Stomach (tissue), 9 donors: Measurements from ENCODE around the gene PLTP. TPM values are rescaled to one million over a fixed set of nuclear protein-coding genes. Genes with fewer than 3 reads are reported as not detected.

Source experiments
- DNase-seq, 2 donors: peaks; one replicate each; pipeline versions ENCODE4 v3.0.0 to v3.0.0-alpha.2; 2013 to 2019
- H3K27ac ChIP-seq, 5 donors: fragments of 200-600 bp in 4 of 5; sonication (generic) in 4 of 5; one replicate each; pipeline ENCODE4 v1.5.1; 2013 to 2019; ENCODE audit warnings: mild to moderate bottlenecking in 1 of 5, moderate library complexity in 1 of 5
- H3K27me3 ChIP-seq, 3 donors: fragments of 200-600 bp; sonication (generic); one replicate each; pipeline ENCODE4 v1.5.1; 2017 to 2019; ENCODE audit warnings: mixed run types in 1 of 3
- H3K36me3 ChIP-seq, 4 donors: fragments of 200-600 bp; sonication (generic); 1 replicate in 3 of 4; 2 replicates in 1 of 4; pipeline ENCODE4 v1.5.1; 2016 to 2019
- H3K4me1 ChIP-seq, 4 donors: fragments of 200-600 bp; sonication (generic); one replicate each; pipeline ENCODE4 v1.5.1; 2016 to 2019
- H3K4me3 ChIP-seq, 4 donors: fragments of 200-600 bp; sonication (generic) in 3 of 4; one replicate each; pipeline ENCODE4 v1.5.1; 2016 to 2019; ENCODE audit warnings: mild to moderate bottlenecking in 1 of 4
- H3K9me3 ChIP-seq, 4 donors: fragments of 200-600 bp; sonication (generic); one replicate each; pipeline ENCODE4 v1.5.1; 2016 to 2019
- EP300 ChIP-seq: sonication (generic); formaldehyde crosslinking; IDR thresholded peaks from one replicate; pipeline ENCODE4 v1.6.1; 2017; ENCODE audit warnings: antibody characterized with exemption
- POLR2A ChIP-seq, 4 donors: fragments of 450-650 bp; IDR thresholded peaks; one replicate each; pipeline ENCODE4 v1.6.1; 2016; ENCODE audit warnings: antibody characterized with exemption in 4 of 4, control low read depth in 2 of 4, mild to moderate bottlenecking in 1 of 4, moderate library complexity in 1 of 4
- POLR2AphosphoS5 ChIP-seq, 3 donors: sonication (generic); formaldehyde crosslinking; IDR thresholded peaks; one replicate each; pipeline ENCODE4 v1.6.1; 2016; ENCODE audit warnings: antibody characterized with exemption in 3 of 3
- WGBS, 5 donors: extraction: QIAGEN DNeasy Blood & Tissue Kit in 3 of 5; methylation state at CpG; one replicate each; pipeline versions ENCODE4 v1.1.5 to v1.1.7; 2013 to 2018; 5-methylcytosine and 5-hydroxymethylcytosine counted together
- intact Hi-C: fragments of 100-400 bp; cut with DNase I; formaldehyde crosslinking; loops from one replicate; pipeline ENCODE4 v1.15.1; 2023; ENCODE audit warnings: low total_unique reads
- polyA plus RNA-seq, 3 donors: library from polyadenylated mRNA; stranded (reverse); fragments of 200-250 nt; gene quantifications; one replicate each; pipeline ENCODE4 v1.2.3, GENCODE V29; 2013
- total RNA-seq, 5 donors: library from RNA; depleted of rRNA; stranded (reverse); fragments of >200 nt; gene quantifications; one replicate each; pipeline versions ENCODE4 v1.1.0 to v1.2.3, GENCODE V29; 2014 to 2016
- TF ChIP-seq, protein P1 (sequence below), 7 experiments: fragments of 450-650 bp in 4 of 7; fragments of 200-600 bp in 3 of 7; sonication (generic) in 3 of 7; IDR thresholded peaks; one replicate each; pipeline ENCODE4 v1.5.1; 2016 to 2019; ENCODE audit warnings: antibody characterized with exemption in 7 of 7, control low read depth in 2 of 7, mild to moderate bottlenecking in 1 of 7
- donor health status: healthy with polysubstance abuse.
- donor health status: Bipolar disorder and iron deficiency.
- donor health status: healthy.

Gene PLTP
- total and polyA plus RNA-seq, 8 donors: 22.0 to 313 (median 55.9) TPM

DNA sequence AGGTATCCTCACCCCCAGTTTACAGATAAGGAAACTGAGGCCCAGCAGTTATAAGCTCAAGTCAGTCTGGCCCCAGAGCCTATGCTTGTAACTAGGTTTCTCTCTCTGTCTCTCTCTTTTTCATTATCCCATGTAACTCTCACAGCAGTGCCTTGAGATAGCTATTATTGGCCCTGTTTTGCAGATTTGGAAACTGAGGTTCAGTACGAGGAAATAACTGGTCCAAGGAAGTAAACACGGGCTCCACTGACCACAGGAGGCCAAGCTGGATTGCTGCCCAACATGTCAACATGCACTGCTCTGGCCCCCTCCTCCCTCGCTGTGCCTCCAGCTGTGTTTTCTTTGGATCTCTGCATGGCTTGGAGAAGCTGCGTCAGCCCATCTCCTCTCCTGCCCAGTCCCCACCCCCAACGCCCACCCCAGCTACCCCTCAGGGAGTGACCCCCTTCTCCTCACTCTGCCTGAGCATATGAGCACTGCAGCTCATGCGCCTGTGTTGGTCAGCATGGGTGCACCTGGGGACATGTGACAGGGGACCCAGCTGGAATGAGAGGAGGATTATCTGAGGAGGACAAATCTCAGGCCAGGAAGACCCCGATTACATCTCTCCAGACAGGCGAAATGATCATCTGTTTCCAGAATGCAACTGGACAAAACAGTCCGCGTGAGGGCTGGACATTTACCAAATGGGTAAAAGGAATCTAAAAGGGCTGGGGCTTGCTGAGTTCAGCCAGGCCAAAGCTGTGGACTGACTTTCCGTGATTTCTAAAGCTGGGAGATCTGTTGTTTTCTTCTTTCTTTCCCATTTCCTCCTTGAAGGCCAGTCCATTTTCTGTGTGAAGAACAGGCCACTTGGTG, 7.8 kb upstream of the PLTP start:
- Histone ChIP-seq H3K4me1 (peaks cover 28 to 64% (median 49%) of the 10 kb centered on the region in 4 donors), H3K27ac (peak overlapping the region; percentile 48 to 83 (median 52)), H3K4me3 (no peak overlapping the region), H3K9me3 (no peaks in the 10 kb centered on the region), H3K36me3 (no peaks in the 10 kb centered on the region), H3K27me3 (no peaks in the 10 kb centered on the region)
- 19 to 39% (median 20%) methylated on average over 10 to 11 of the region's 11 CpGs for WGBS, 5 donors
- peak; percentile 85 to 88 for DNase-seq
- intact Hi-C loops: no loop called here
- TF ChIP-seq POLR2A (IDR thresholded peaks at IDR 0.05) (no peak), EP300 (no peak), POLR2AphosphoS5 (IDR thresholded peaks at IDR 0.05) (peak in 1 of 3 donors; percentile 46)
- TF ChIP-seq, protein P1, sequence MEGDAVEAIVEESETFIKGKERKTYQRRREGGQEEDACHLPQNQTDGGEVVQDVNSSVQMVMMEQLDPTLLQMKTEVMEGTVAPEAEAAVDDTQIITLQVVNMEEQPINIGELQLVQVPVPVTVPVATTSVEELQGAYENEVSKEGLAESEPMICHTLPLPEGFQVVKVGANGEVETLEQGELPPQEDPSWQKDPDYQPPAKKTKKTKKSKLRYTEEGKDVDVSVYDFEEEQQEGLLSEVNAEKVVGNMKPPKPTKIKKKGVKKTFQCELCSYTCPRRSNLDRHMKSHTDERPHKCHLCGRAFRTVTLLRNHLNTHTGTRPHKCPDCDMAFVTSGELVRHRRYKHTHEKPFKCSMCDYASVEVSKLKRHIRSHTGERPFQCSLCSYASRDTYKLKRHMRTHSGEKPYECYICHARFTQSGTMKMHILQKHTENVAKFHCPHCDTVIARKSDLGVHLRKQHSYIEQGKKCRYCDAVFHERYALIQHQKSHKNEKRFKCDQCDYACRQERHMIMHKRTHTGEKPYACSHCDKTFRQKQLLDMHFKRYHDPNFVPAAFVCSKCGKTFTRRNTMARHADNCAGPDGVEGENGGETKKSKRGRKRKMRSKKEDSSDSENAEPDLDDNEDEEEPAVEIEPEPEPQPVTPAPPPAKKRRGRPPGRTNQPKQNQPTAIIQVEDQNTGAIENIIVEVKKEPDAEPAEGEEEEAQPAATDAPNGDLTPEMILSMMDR (IDR thresholded peaks at IDR 0.05): no peak

DNA sequence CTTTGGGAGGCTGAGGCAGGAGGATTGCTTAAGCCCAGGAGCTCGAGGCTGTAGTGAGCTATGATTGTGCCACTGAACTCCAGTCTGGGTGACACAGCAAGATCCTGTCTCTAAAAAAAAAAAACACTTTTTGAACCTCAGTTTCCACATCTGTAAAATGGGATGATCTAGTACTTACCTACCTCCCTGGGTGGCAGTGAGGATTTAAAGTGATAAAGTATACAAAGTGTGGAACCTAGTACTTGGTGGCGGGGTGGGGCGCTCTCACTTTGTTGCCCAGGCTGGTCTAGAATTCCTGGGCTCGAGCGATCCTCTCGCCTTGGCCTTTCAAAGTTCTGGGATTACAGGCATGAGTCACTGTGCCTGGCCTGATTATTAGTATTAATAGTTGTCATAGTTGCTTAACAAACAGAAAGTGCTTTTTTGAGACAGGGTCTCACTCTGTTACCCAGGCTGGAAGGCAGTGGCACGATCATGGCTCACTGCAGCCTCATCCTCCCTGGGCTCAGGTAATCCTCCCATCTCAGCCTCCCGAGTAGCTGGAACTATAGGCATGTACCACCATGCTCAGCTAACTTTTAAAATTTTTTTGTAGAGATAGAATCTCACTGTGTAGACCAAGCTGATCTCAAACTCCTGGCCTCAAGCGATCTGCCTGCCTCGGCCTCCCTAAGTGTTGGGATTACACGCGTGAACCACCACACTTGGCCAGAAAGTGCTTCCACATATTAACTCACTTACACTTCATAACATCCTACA, 7.0 kb upstream of the PLTP start:
- Histone ChIP-seq H3K9me3 (no peaks in the 10 kb centered on the region), H3K36me3 (no peaks in the 10 kb centered on the region), H3K4me1 (peaks cover 22 to 63% (median 42%) of the 10 kb centered on the region in 4 donors), H3K27me3 (no peaks in the 10 kb centered on the region), H3K4me3 (no peak overlapping the region), H3K27ac (peak overlapping the region; percentile 33 to 83 (median 52))
- no peak for TF ChIP-seq POLR2AphosphoS5 (IDR thresholded peaks at IDR 0.05)
- TF ChIP-seq, protein P1 (IDR thresholded peaks at IDR 0.05): no peak
- no peak for TF ChIP-seq EP300
- TF ChIP-seq POLR2A (IDR thresholded peaks at IDR 0.05): no peak
- DNase-seq: no peak
- intact Hi-C loops: no loop called here
- WGBS, 5 donors: 76 to 84% (median 83%) methylated on average over 12 of the region's 12 CpGs

DNA sequence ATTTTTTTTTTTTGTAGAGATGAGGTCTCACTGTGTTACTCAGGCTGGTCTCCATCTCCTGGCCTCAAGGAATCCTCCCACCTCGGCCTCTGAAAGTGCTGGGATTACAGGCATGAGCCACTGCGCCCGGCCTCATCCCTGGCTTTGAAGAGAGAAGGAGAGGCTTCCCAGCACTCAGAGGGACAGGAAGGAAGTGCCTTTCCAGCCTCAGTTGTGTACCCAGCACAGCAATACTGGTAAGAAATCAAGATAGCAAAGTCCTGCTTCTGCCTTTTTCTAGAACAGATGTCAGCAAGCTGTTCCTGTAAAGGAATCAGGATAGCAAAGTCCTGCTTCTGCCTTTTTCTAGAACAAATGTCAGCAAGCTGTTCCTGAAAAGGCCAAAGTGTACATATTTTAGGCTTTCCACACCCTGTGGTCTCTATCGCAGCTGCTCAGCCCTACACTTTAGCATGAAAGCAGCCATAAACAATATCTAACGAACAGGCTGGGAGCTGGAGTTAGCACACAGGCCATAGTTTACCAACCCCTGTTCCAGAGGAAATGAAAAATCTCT, 6.3 kb upstream of the PLTP start:
- intact Hi-C loops: no loop called here
- 49 to 74% (median 60%) methylated on average over 5 of the region's 5 CpGs for WGBS, 5 donors

More for the DNA sequence above, 6.3 kb upstream of the PLTP start:
- Histone ChIP-seq H3K4me1 (peaks cover 19 to 65% (median 37%) of the 10 kb centered on the region in 4 donors), H3K4me3 (no peak overlapping the region), H3K27me3 (no peaks in the 10 kb centered on the region), H3K27ac (peak overlapping the region; percentile 29 to 83 (median 52)), H3K36me3 (no peaks in the 10 kb centered on the region), H3K9me3 (no peaks in the 10 kb centered on the region)
- peak in 1 of 2 donors; percentile 67 for DNase-seq
- TF ChIP-seq, protein P1 (IDR thresholded peaks at IDR 0.05): no peak
- TF ChIP-seq EP300 (no peak), POLR2AphosphoS5 (IDR thresholded peaks at IDR 0.05) (peak in 1 of 3 donors; percentile 3)
